ENCODE data around the gene ZNF845. TPM values are rescaled to one million over a fixed set of nuclear protein-coding genes. Genes with fewer than 3 reads are reported as not detected.

The ZNF845 gene
- 8.9 and 11.5 TPM in 2 replicates for total RNA-seq

DNA sequence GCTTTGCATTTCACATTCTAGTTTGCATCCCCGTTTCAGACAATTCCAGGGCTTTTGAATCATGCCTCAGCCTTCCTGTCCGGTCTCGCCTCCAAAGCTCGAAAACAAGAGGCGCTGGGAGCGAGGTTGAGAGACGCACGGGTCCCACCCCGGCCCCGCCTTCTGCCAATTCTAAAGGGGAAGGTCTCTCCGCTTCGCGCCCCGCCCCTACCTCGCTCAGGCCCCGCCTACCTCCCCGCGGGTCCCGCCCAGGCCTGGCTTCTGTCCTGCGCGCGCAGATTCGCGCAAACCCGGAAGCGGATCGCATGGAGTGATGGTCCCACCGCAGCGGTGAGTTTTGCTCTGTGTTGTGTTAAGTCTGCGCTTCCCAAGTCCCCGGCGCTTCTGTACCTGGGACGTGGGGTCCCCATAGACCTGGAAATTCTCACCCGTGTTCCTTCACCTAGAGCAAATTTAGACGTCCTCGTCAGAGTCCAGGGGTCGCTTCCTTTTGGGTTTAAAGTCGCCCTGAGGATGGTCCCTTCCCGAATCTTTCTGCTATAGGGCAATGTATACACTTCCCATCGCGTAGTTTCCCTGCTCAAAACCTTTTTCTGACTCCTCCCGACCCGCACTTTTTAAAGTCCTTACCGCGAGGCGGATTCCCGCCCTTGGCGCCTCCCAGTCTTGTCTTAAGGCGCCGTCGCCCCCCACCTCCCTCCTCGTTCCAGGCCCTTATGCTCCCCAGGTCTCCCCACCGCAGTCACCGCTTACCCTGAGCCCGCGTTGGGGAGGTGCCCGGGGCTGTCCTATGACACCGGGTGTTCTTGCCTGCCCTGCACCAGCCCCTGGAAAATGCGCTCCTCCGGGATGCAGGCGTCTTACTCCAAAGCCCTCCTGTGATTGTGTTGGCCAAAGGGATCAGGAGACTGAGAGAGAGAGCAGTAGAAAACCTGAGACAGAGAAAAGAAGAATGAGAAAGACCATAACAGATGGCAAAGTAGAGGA, at the start of gene ZNF845:
ZNF845 (plus strand) TSS at position 287 of the 987 bp plus-strand sequence. CDS start 7,559 bp downstream, outside the sequence.

DNA sequence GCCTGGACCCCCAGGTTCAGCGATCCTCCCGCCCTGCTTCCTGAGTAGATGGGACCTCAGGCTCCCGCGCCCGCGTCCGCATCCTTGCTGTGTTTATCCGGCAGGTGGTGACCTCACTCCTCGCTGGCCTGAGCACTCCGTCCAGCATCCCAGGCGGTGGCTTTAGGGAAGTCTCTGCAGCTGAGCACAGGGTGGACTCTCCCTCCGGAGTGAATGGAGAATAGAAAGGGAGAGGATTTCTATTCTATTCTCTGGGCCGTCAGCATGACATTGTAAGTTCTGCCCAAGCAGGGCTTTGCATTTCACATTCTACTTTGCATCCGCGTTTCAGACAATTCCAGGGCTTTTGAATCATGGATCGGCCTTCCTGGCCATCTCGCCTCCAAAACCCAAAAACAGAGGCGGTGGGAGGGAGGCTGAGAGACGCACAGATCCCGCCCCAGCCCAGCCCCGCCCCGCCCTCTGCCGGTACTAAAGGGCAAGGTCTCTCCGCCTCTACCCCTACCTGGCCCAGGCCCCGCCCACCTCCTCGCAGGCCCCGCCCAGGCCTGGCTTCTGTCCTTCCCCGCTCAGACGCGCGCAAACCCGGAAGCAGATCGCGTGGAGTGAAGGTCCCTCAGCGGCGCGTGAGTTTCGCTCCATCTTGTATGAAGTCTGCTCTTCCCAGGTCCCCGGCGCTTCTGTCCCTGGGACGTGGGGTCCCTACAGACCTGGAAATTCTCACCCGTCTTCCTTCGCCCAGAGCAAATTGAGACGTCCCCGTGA, 31.8 kb downstream of the ZNF845 start, which contains the start of gene ZNF525:
ZNF525 (plus strand) TSS at position 572 of the 765 bp plus-strand sequence. CDS start 6,577 bp downstream, outside the sequence.

DNA sequence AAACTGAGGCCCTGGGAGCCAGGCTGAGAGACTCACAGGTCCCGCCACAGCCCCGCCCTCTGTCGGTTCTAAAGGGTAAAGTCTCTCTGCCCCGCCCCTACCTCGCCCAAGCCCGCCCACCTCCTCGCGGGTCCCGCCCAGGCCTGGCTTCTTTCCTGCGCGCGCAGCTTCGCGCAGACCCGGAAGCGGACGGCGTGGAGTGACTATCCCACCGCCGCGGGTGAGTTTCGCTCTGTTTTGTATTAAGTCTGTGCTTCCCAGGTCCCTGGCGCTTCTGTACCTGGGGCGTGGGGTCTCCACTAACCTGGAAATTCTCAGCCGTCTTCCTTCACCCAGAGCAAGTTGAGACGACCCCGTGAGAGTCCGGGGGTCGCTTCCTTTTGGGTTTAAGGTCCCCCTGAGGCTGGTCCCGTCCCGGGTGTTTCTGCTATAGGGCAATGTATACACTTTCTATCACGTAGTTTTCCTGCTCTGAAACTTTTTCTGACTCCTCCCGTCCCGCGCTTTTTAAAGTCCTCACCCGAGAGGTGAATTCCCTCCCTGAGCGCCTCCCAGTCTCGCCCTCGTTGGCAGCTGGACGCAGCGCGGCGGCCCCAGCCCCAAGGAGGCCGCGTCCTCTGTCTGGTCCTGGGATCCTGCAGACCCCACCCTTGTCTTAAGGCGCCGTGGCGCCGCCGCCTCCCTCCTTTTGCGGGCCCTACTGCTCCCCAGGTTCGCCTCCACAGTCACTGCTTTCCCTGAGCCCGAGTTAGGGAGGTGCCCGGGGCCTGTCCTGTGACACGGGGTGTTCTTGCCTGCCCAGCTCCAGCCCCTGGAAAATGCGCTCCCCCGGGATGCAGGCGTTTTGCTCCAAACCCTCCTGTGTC, 61.7 kb downstream of the ZNF845 start, which contains the start of gene ZNF765:
ZNF765 (plus strand) TSS at position 176 of the 866 bp plus-strand sequence. CDS start 2,867 bp downstream, outside the sequence.

Other genes starting within 250 kb of the ZNF845 start
- gene ZNF160, start 230.3 kb upstream of the ZNF845 start, total RNA-seq: 13.6 and 24.6 TPM in 2 replicates
- 5.8 and 6.3 TPM in 2 replicates for gene ZNF415, start 200.8 kb upstream of the ZNF845 start, total RNA-seq
- 5.5 and 6.2 TPM in 2 replicates for gene ZNF347, start 174.7 kb upstream of the ZNF845 start, total RNA-seq
- gene ZNF665, start 140.4 kb upstream of the ZNF845 start, total RNA-seq: 2.6 and 3.4 TPM in 2 replicates
- 6.0 and 17.5 TPM in 2 replicates for gene ZNF677, start 78.9 kb upstream of the ZNF845 start, total RNA-seq
- not detected in 2 replicates for gene VN1R2, start 75.5 kb upstream of the ZNF845 start, total RNA-seq
- gene VN1R4, start 66.0 kb upstream of the ZNF845 start, total RNA-seq: not detected in 2 replicates
- gene ZNF525, start 32.0 kb downstream of the ZNF845 start, total RNA-seq: 17.7 and 20.2 TPM in 2 replicates
- 12.1 and 12.8 TPM in 2 replicates for gene ZNF765, start 61.4 kb downstream of the ZNF845 start, total RNA-seq
- 10.8 and 13.2 TPM in 2 replicates for gene ZNF761, start 98.2 kb downstream of the ZNF845 start, total RNA-seq
- 3.4 and 3.8 TPM in 2 replicates for gene ZNF813, start 134.0 kb downstream of the ZNF845 start, total RNA-seq
- 4.8 and 7.0 TPM in 2 replicates for gene ZNF331, start 204.4 kb downstream of the ZNF845 start, total RNA-seq

Measured in tracheal epithelial cell (primary cell).